Activated T-helper 9 cell treated with anti-CD3 and anti-CD28 coated beads, Interleukin-2, amount 50 U/mL, for 16 hours (primary cell): ENCODE data around the gene CCDC107.

ENCODE experiments used
- DNase-seq: peaks from one replicate; pipeline ENCODE4 v3.0.0-alpha.2; 2020; ENCODE audit warnings: low read depth

CCDC107 gene

GRCh38 chr9:35703906-35704672, 46.0 kb downstream of the CCDC107 start:
- DNase-seq = no peak

DNA sequence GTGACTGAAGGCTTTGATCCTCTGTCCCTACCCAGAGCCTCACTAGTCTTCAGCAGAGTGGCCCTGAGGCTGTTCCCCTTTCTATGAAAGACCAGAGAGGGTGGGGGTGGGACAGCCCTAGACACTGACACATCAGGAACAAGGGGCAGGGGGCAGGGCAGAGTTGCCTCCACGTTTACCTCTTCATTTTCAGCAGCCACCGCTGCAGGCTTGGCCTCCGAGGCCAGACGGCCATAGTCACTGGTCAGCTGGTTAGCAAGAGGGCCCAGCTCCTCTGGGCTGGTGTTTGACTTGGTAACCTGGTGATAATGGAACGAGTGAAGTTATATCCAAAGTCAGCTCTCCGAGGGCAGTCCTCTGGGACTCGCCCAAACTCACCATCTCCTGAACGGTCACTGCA, 47.3 kb downstream of the CCDC107 start:
- DNase-seq = no peak

- DNase-seq = no peak
These were observed 47.8 kb downstream of the CCDC107 start for GRCh38 chr9:35705836-35706430.

DNA sequence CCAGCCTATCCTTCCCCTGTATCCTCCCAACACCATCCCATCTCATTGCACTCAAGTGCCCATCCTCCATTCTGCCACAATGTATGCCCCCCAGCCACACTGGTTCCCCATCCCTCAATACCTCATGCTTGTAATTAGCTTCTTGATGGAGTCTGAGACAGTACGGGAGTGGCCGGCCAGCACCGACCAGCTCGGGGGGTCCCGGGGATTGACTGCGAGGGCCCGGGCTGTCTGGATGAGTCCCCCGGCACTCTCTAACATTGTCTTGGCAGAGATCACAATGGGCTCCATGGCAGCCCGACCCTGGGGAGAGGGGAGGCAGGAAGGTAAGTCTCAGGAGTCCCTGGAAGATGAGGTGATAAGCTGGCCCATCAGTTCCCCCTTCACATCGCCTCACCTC, 48.9 kb downstream of the CCDC107 start:
- DNase-seq = no peak

DNA sequence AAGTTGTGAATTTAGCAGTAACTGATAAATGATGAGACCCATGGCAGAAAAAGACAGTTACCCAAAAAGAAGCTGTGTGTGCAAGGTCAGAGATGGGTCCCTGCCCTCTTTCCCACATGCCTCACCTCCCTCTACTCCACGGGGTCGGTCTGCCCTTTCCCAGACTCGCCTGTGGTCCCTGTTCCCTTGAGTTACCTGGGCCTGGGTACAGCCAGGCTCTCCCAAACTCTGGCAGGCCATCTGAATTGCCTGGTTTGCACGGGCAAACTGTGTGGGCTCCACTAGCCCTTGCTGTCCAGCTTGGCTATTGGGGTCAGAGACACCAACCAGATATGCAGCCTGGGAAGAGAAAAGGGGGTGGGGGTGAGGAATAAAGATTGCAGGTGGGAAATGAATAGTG, 50.1 kb downstream of the CCDC107 start:
- no peak for DNase-seq

- DNase-seq = no peak
These were observed 52.9 kb downstream of the CCDC107 start for GRCh38 chr9:35710818-35711500.
